Liver (tissue), 9 donors: Measurements from ENCODE around the gene CYP2R1. TPM values are rescaled to one million over a fixed set of nuclear protein-coding genes. Genes with fewer than 3 reads are reported as not detected.

Source experiments
- DNase-seq: peaks from one replicate; pipeline ENCODE4 v3.0.0-alpha.2; 2017; ENCODE audit warnings: low spot score
- H3K27ac ChIP-seq, 2 donors: one replicate each; pipeline ENCODE4 v1.7.0; 2013; ENCODE audit warnings: inconsistent platforms in 2 of 2, low read length in 2 of 2, control low read depth in 1 of 2, low read depth in 1 of 2, mild to moderate bottlenecking in 1 of 2
- H3K27me3 ChIP-seq, 4 donors: one replicate each; pipeline versions ENCODE4 v1.6.1 to v1.7.0; 2013; ENCODE audit warnings: low read length in 3 of 4, inconsistent platforms in 1 of 4, mild to moderate bottlenecking in 1 of 4, moderate library complexity in 1 of 4; ENCODE audit not compliant: control insufficient read depth in 4 of 4, insufficient read depth in 4 of 4
- H3K36me3 ChIP-seq, 4 donors: one replicate each; pipeline versions ENCODE4 v1.6.1 to v1.7.0; 2013; ENCODE audit warnings: low read length in 3 of 4, mild to moderate bottlenecking in 3 of 4, low read depth in 1 of 4, moderate library complexity in 1 of 4; ENCODE audit not compliant: control insufficient read depth in 4 of 4, insufficient read depth in 3 of 4
- H3K4me1 ChIP-seq, 4 donors: one replicate each; pipeline versions ENCODE4 v1.6.1 to v1.7.0; 2013; ENCODE audit warnings: low read length in 3 of 4, mild to moderate bottlenecking in 3 of 4, moderate library complexity in 1 of 4; ENCODE audit not compliant: control insufficient read depth in 4 of 4, insufficient read depth in 4 of 4
- H3K4me3 ChIP-seq, 3 donors: one replicate each; pipeline versions ENCODE4 v1.6.1 to v1.7.0; 2013; ENCODE audit warnings: low read length in 3 of 3, control low read depth in 1 of 3, low read depth in 1 of 3, mild to moderate bottlenecking in 1 of 3
- H3K9ac ChIP-seq, 2 donors: one replicate each; pipeline ENCODE4 v1.7.0; 2013; ENCODE audit warnings: low read length in 2 of 2, mild to moderate bottlenecking in 2 of 2, moderate library complexity in 2 of 2, control low read depth in 1 of 2, low read depth in 1 of 2
- H3K9me3 ChIP-seq, 4 donors: one replicate each; pipeline versions ENCODE4 v1.6.1 to v1.7.0; 2013; ENCODE audit warnings: low read length in 3 of 4; ENCODE audit not compliant: control insufficient read depth in 4 of 4
- ATF3 ChIP-seq: IDR thresholded peaks from 2 replicates; pipeline ENCODE4 v1.6.1; 2016; ENCODE audit warnings: antibody characterized with exemption
- CTCF ChIP-seq: fragments of 150-350 bp; IDR thresholded peaks from 2 replicates; pipeline ENCODE4 v1.5.1; 2017; ENCODE audit warnings: improper control_type of control experiment, low read depth, low read length; ENCODE audit not compliant: missing input control
- EGR1 ChIP-seq, 2 donors: IDR thresholded peaks; 2 replicates each; pipeline ENCODE4 v1.6.1; 2016 to 2018; ENCODE audit warnings: antibody characterized with exemption in 2 of 2, low read depth in 2 of 2
- FOXA1 ChIP-seq: IDR thresholded peaks from 2 replicates; pipeline ENCODE4 v1.6.1; 2016; ENCODE audit warnings: antibody characterized with exemption
- FOXA2 ChIP-seq: IDR thresholded peaks from 2 replicates; pipeline ENCODE4 v1.6.1; 2016; ENCODE audit warnings: antibody characterized with exemption
- GABPA ChIP-seq, 2 donors: IDR thresholded peaks in 1 of 2; conservative IDR thresholded peaks in 1 of 2; 2 replicates each; pipeline ENCODE4 v1.6.1; 2016; ENCODE audit warnings: antibody characterized with exemption in 2 of 2, mild to moderate bottlenecking in 1 of 2, moderate library complexity in 1 of 2
- HNF4A ChIP-seq, 2 donors: conservative IDR thresholded peaks; 2 replicates each; pipeline ENCODE4 v1.6.1; 2016; ENCODE audit warnings: antibody characterized with exemption in 2 of 2, mild to moderate bottlenecking in 2 of 2
- HNF4G ChIP-seq: IDR thresholded peaks from 2 replicates; pipeline ENCODE4 v1.6.1; 2016; ENCODE audit warnings: antibody characterized with exemption
- JUND ChIP-seq, 2 donors: IDR thresholded peaks; 2 replicates each; pipeline ENCODE4 v1.6.1; 2016; ENCODE audit warnings: antibody characterized with exemption in 2 of 2
- MAX ChIP-seq: IDR thresholded peaks from 2 replicates; pipeline ENCODE4 v1.6.1; 2016; ENCODE audit warnings: antibody characterized with exemption
- NR2F2 ChIP-seq: IDR thresholded peaks from 2 replicates; pipeline ENCODE4 v1.6.1; 2016; ENCODE audit warnings: antibody characterized with exemption
- RAD21 ChIP-seq, 2 donors: IDR thresholded peaks; 2 replicates each; pipeline ENCODE4 v1.6.1; 2016; ENCODE audit warnings: antibody characterized with exemption in 2 of 2, mild to moderate bottlenecking in 2 of 2
- REST ChIP-seq: IDR thresholded peaks from 2 replicates; pipeline ENCODE4 v1.6.1; 2016; ENCODE audit warnings: antibody characterized with exemption, mild to moderate bottlenecking
- RXRA ChIP-seq, 2 donors: IDR thresholded peaks; 2 replicates each; pipeline ENCODE4 v1.6.1; 2017 to 2018; ENCODE audit warnings: antibody characterized with exemption in 2 of 2, mild to moderate bottlenecking in 1 of 2
- SP1 ChIP-seq: IDR thresholded peaks from 2 replicates; pipeline ENCODE4 v1.6.1; 2018; ENCODE audit warnings: antibody characterized with exemption, mild to moderate bottlenecking
- TAF1 ChIP-seq: conservative IDR thresholded peaks from 2 replicates; pipeline ENCODE4 v1.6.1; 2016; ENCODE audit warnings: antibody characterized with exemption, mild to moderate bottlenecking
- YY1 ChIP-seq: IDR thresholded peaks from 2 replicates; pipeline ENCODE4 v1.6.1; 2016; ENCODE audit warnings: antibody characterized with exemption, mild to moderate bottlenecking
- ZBTB33 ChIP-seq: IDR thresholded peaks from 2 replicates; pipeline ENCODE4 v1.6.1; 2016; ENCODE audit warnings: antibody characterized with exemption
- WGBS: extraction: QIAGEN DNeasy Blood & Tissue Kit; methylation state at CpG from one replicate; pipeline ENCODE4 v1.1.7; 2013; 5-methylcytosine and 5-hydroxymethylcytosine counted together
- polyA plus RNA-seq, 2 donors: library from polyadenylated mRNA; stranded (reverse) in 1 of 2; unstranded in 1 of 2; fragments of 200-250 nt in 1 of 2; fragments of >200 nt in 1 of 2; fragmentation: Nextera tagmentation in 1 of 2; extraction: Ambion mirVana in 1 of 2; gene quantifications; one replicate each; pipeline versions ENCODE4 v1.2.1 to v1.2.3, GENCODE V29; 2013 to 2015
- total RNA-seq, 2 donors: library from RNA; depleted of rRNA; stranded (reverse); fragments of >200 nt; gene quantifications; one replicate each; pipeline ENCODE4 v1.2.3, GENCODE V29; 2014
- donor health status: healthy.
- donor health status: healthy.
- donor health status: healthy.
- donor health status: healthy.
- donor health status: healthy.

The CYP2R1 gene
- total and polyA plus RNA-seq, 4 donors = 3.2 to 8.2 (median 6.7) TPM

GRCh38 chr11:14858404-14858803 is 33.6 kb downstream of the CYP2R1 start:
- DNase-seq = no peak
- no peaks in the 10 kb centered on the region for H3K27me3 ChIP-seq
- TF ChIP-seq ATF3 = no peak
- TF ChIP-seq YY1 = no peak
- no peak for TF ChIP-seq HNF4A (conservative IDR thresholded peaks at IDR 0.05)
- TF ChIP-seq RAD21 (IDR thresholded peaks at IDR 0.05) = no peak
- no peak for TF ChIP-seq FOXA2
- TF ChIP-seq SP1 = no peak
- TF ChIP-seq MAX = no peak
- TF ChIP-seq EGR1 (IDR thresholded peaks at IDR 0.05; ENCODE audit: low read depth in 2 of 2) = no peak
- no peak for TF ChIP-seq GABPA (IDR thresholded peaks at IDR 0.05 in 1 of 2, conservative IDR thresholded peaks at IDR 0.05 in 1 of 2)
- TF ChIP-seq HNF4G = no peak
- no peak for TF ChIP-seq CTCF
- no peak for TF ChIP-seq RXRA (IDR thresholded peaks at IDR 0.05)
- no peak for TF ChIP-seq FOXA1
- no peak for TF ChIP-seq TAF1
- TF ChIP-seq NR2F2 = no peak
- no peak for TF ChIP-seq ZBTB33
- no peak for TF ChIP-seq REST
- no peak for TF ChIP-seq JUND (IDR thresholded peaks at IDR 0.05)
- H3K27ac ChIP-seq = no peak overlapping the region
- H3K4me3 ChIP-seq = no peak overlapping the region
- no peak overlapping the region for H3K9ac ChIP-seq
- 91% methylated on average over 1 of the region's 1 CpG for WGBS
- peaks cover 0 to 3% (median 0%) of the 10 kb centered on the region in 4 donors for H3K36me3 ChIP-seq
- H3K9me3 ChIP-seq = no peaks in the 10 kb centered on the region
- H3K4me1 ChIP-seq = peaks cover 2 to 13% (median 7%) of the 10 kb centered on the region in 4 donors
